SU-DHL-6 (cell line): ENCODE measurements around the gene RAD1.

ENCODE experiments used
- EZH2phosphoT487 ChIP-seq: fragments of 200-600 bp; sonication (generic), shearing (Covaris generic); conservative IDR thresholded peaks from 2 replicates; pipeline ENCODE4 v1.6.1; 2018; ENCODE audit warnings: mild to moderate bottlenecking, antibody characterized with exemption, low read length, moderate library complexity, mixed read lengths
- TF ChIP-seq, protein P1 (sequence below): fragments of 200-600 bp; sonication (generic); IDR thresholded peaks from one replicate; pipeline ENCODE4 v1.5.1; 2017; ENCODE audit warnings: antibody characterized with exemption, mild to moderate bottlenecking, low read length, moderate library complexity; ENCODE audit not compliant: insufficient read depth, poor library complexity, severe bottlenecking

DNA sequence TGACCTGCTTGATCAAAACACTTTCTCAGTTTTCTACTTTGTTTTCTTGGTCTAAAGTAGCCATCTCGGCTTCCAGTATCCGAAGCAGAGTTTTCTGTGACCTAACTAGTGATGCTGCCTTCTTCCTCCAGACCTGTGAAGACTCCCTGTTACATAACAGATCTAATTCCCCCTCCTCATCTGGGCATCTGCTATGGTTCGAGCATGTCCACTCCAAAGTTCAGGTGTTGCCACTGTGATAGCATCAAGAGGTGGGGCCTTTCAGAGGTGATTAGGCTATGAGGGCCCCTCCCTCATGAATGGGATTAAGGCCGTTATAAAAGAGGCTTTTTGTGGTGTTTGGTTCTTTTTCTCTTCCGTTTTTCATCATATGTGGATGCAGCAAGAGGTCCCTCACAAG, 56.1 kb downstream of the RAD1 start:
- TF ChIP-seq, protein P1, sequence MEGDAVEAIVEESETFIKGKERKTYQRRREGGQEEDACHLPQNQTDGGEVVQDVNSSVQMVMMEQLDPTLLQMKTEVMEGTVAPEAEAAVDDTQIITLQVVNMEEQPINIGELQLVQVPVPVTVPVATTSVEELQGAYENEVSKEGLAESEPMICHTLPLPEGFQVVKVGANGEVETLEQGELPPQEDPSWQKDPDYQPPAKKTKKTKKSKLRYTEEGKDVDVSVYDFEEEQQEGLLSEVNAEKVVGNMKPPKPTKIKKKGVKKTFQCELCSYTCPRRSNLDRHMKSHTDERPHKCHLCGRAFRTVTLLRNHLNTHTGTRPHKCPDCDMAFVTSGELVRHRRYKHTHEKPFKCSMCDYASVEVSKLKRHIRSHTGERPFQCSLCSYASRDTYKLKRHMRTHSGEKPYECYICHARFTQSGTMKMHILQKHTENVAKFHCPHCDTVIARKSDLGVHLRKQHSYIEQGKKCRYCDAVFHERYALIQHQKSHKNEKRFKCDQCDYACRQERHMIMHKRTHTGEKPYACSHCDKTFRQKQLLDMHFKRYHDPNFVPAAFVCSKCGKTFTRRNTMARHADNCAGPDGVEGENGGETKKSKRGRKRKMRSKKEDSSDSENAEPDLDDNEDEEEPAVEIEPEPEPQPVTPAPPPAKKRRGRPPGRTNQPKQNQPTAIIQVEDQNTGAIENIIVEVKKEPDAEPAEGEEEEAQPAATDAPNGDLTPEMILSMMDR: no peak
- no peak for TF ChIP-seq EZH2phosphoT487
